HEK293 (cell line): ENCODE measurements around the gene ZKSCAN3.
A peak's percentile ranks its signal among the peaks of the same experiment; 100 is the strongest.

ENCODE experiments used
- CTCF ChIA-PET: fragments of 350-600 bp; formaldehyde crosslinking; extraction: SDS; loops from one replicate; lab custom pipeline; 2021; ENCODE audit warnings: antibody characterized with exemption; lab: Yijun Ruan, JAX
- POLR2A ChIA-PET: fragments of 300-600 bp; formaldehyde crosslinking; extraction: SDS; loops from one replicate; lab custom pipeline; 2020; ENCODE audit warnings: antibody characterized with exemption, inconsistent platforms; lab: Yijun Ruan, JAX
- H3K27ac ChIP-seq: fragments of 200-500 bp; sonication (Bioruptor generic); 2 replicates; pipeline ENCODE4 v1.5.1; 2014; ENCODE audit warnings: low read depth, low read length, control low read depth, inconsistent platforms; ENCODE audit errors: extremely low read depth
- H3K36me3 ChIP-seq, 2 experiments: fragments of 200-500 bp in 1 of 2; sonication (Bioruptor generic) in 1 of 2; 1 replicate in 1 of 2; 2 replicates in 1 of 2; pipeline ENCODE4 v1.5.1; 2014 to 2017; ENCODE audit warnings: inconsistent platforms in 2 of 2, low read length in 2 of 2; ENCODE audit not compliant: control insufficient read depth in 2 of 2, insufficient read depth in 1 of 2
- H3K4me1 ChIP-seq: fragments of 200-500 bp; sonication (Bioruptor generic); 2 replicates; pipeline ENCODE4 v1.5.1; 2014; ENCODE audit warnings: mild to moderate bottlenecking, low read length, inconsistent platforms; ENCODE audit not compliant: control insufficient read depth, insufficient read depth
- H3K4me3 ChIP-seq: 2 replicates; pipeline ENCODE4 v1.5.1; 2011; ENCODE audit warnings: low read depth, mild to moderate bottlenecking, control low read depth, low read length, moderate library complexity
- H3K9me3 ChIP-seq: fragments of 200-500 bp; sonication (Bioruptor generic); 2 replicates; pipeline ENCODE4 v1.5.1; 2014; ENCODE audit warnings: low read depth, low read length, inconsistent platforms; ENCODE audit not compliant: control insufficient read depth, insufficient read depth
- BCL11A ChIP-seq: fragments of 450-650 bp; formaldehyde crosslinking; IDR thresholded peaks from 2 replicates; pipeline ENCODE4 v1.5.1; 2016; ENCODE audit warnings: low read depth, missing biosample characterization, missing genetic modification characterization
- HOXD13 ChIP-seq: sonication (generic); formaldehyde crosslinking; IDR thresholded peaks from 2 replicates; pipeline ENCODE4 v1.8.0; 2022; ENCODE audit warnings: missing genetic modification reagents, borderline replicate concordance
- KLF1 ChIP-seq: fragments of 450-650 bp; formaldehyde crosslinking; IDR thresholded peaks from 2 replicates; pipeline ENCODE4 v1.5.1; 2016; ENCODE audit warnings: missing biosample characterization, missing genetic modification characterization
- PRDM1 ChIP-seq: fragments of 450-650 bp; formaldehyde crosslinking; IDR thresholded peaks from 2 replicates; pipeline ENCODE4; 2016; ENCODE audit warnings: missing biosample characterization, missing genetic modification characterization
- ZBTB26 ChIP-seq: fragments of 450-650 bp; formaldehyde crosslinking; optimal IDR thresholded peaks from 2 replicates; pipeline ENCODE3; 2016; ENCODE audit warnings: missing biosample characterization, mild to moderate bottlenecking, missing genetic modification characterization
- ZEB2 ChIP-seq: fragments of 450-650 bp; formaldehyde crosslinking; IDR thresholded peaks from 2 replicates; pipeline ENCODE4 v1.5.1; 2016; ENCODE audit warnings: missing biosample characterization, missing genetic modification characterization
- ZNF112 ChIP-seq: fragments of 450-650 bp; formaldehyde crosslinking; IDR thresholded peaks from 2 replicates; pipeline ENCODE4 v1.5.0; 2017; ENCODE audit warnings: missing biosample characterization, missing genetic modification characterization
- ZNF140 ChIP-seq: fragments of 450-650 bp; formaldehyde crosslinking; IDR thresholded peaks from 2 replicates; pipeline ENCODE4 v1.5.1; 2016; ENCODE audit warnings: missing biosample characterization, missing genetic modification characterization
- ZNF155 ChIP-seq: fragments of 450-650 bp; formaldehyde crosslinking; IDR thresholded peaks from 2 replicates; pipeline ENCODE4 v1.5.1; 2016; ENCODE audit warnings: missing biosample characterization, missing genetic modification characterization
- ZNF202 ChIP-seq: fragments of 450-650 bp; formaldehyde crosslinking; IDR thresholded peaks from 2 replicates; pipeline ENCODE4 v1.5.1; 2016; ENCODE audit warnings: missing biosample characterization, missing genetic modification characterization, borderline replicate concordance
- ZNF24 ChIP-seq: fragments of 450-650 bp; formaldehyde crosslinking; IDR thresholded peaks from 2 replicates; pipeline ENCODE4 v1.5.1; 2016; ENCODE audit warnings: missing biosample characterization, missing genetic modification characterization
- ZNF274 ChIP-seq, 2 experiments: fragments of 200-500 bp in 1 of 2; fragments of 450-650 bp in 1 of 2; sonication (Bioruptor generic) in 1 of 2; formaldehyde crosslinking in 1 of 2; IDR thresholded peaks; 2 replicates each; pipeline versions ENCODE4 v1.5.1 to v1.6.1; 2014 to 2016; ENCODE audit warnings: borderline replicate concordance in 1 of 2, inconsistent platforms in 1 of 2, low read length in 1 of 2, missing biosample characterization in 1 of 2, missing genetic modification characterization in 1 of 2
- ZNF394 ChIP-seq: fragments of 450-650 bp; formaldehyde crosslinking; IDR thresholded peaks from 2 replicates; pipeline ENCODE4 v1.5.1; 2016; ENCODE audit warnings: missing biosample characterization, missing genetic modification characterization, mild to moderate bottlenecking, moderate library complexity, borderline replicate concordance
- ZNF423 ChIP-seq: fragments of 450-650 bp; formaldehyde crosslinking; IDR thresholded peaks from 2 replicates; pipeline ENCODE4 v1.5.1; 2016; ENCODE audit warnings: missing biosample characterization, missing genetic modification characterization
- ZNF560 ChIP-seq: fragments of 450-650 bp; formaldehyde crosslinking; IDR thresholded peaks from 2 replicates; pipeline ENCODE4 v1.5.1; 2017; ENCODE audit warnings: missing biosample characterization, missing genetic modification characterization, borderline replicate concordance
- ZNF626 ChIP-seq: fragments of 450-650 bp; sonication (Bioruptor Pico); formaldehyde crosslinking; IDR thresholded peaks from 2 replicates; pipeline ENCODE4 v1.5.1; 2018; ENCODE audit warnings: missing biosample characterization, missing genetic modification characterization, inconsistent platforms
- ZNF645 ChIP-seq: fragments of 450-650 bp; formaldehyde crosslinking; IDR thresholded peaks from 2 replicates; pipeline ENCODE4; 2016; ENCODE audit warnings: missing biosample characterization, missing genetic modification characterization
- ZNF670 ChIP-seq: fragments of 450-650 bp; formaldehyde crosslinking; IDR thresholded peaks from 2 replicates; pipeline ENCODE4 v1.5.1; 2016; ENCODE audit warnings: missing biosample characterization, missing genetic modification characterization, low read depth
- ZNF837 ChIP-seq: fragments of 450-650 bp; formaldehyde crosslinking; IDR thresholded peaks from 2 replicates; pipeline ENCODE4 v1.5.1; 2016; ENCODE audit warnings: missing biosample characterization, missing genetic modification characterization

ZKSCAN3 gene

DNA sequence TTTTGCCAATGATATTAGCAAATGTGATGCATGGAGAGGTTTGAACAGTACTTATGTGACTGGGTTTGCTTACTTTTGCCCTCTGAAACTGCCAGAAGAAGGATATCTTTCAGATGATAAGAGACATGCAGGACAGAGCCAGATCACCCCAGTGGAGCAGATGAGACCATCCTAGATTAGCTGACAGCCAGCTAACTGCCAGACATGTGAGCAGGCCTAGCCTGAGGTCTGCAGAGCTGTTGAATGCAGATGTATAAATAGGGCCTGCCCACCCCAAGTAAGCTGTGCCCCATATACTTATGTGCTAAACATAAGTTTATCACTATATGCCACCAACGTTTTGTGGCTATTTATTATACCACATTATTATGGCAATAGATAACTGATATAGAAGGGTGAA lies 19.7 kb upstream of the ZKSCAN3 start:
- CTCF ChIA-PET = no interaction called here
- H3K9me3 ChIP-seq = no peaks in the 10 kb centered on the region
- no peak overlapping the region for H3K4me3 ChIP-seq
- peaks cover 0 to 13% of the 10 kb centered on the region in 2 experiments; a peak in 1 of 3 replicates for H3K36me3 ChIP-seq
- H3K4me1 ChIP-seq = no peaks in the 10 kb centered on the region
- POLR2A ChIA-PET = no interaction called here
- TF ChIP-seq ZEB2 (tag by site-specific recombination) (no peak), ZNF670 (tag by site-specific recombination) (no peak)
- no peak overlapping the region for H3K27ac ChIP-seq

GRCh38 chr6:28333047-28333446 lies 16.7 kb upstream of the ZKSCAN3 start:
- ChIA-PET CTCF (interaction anchor here (0.9 kb wide), 1 partner anchor 23 kb away, joined by 4 read pairs; no protein-coding TSS in a partner anchor), POLR2A (no interaction called here)
- Histone ChIP-seq H3K9me3 (no peaks in the 10 kb centered on the region), H3K27ac (no peak overlapping the region), H3K4me1 (peaks cover 4% of the 10 kb centered on the region; the same call in 1 of the 2 replicates), H3K4me3 (no peak overlapping the region), H3K36me3 (no peaks in the 10 kb centered on the region)
- no peak for TF ChIP-seq BCL11A
- TF ChIP-seq ZNF112 (tag by site-specific recombination) = no peak
- no peak for TF ChIP-seq ZNF274 (IDR thresholded peaks at IDR 0.05; ENCODE audit: low read length)
- TF ChIP-seq ZNF274 (tag by site-specific recombination; IDR thresholded peaks at IDR 0.05; ENCODE audit: borderline replicate concordance) = no peak
- no peak for TF ChIP-seq KLF1 (tag by site-specific recombination)
- TF ChIP-seq ZNF626 (tag by site-specific recombination) = no peak
- TF ChIP-seq ZNF202 (tag by site-specific recombination) = no peak
- no peak for TF ChIP-seq ZNF423 (tag by site-specific recombination)
- no peak for TF ChIP-seq ZNF645
- TF ChIP-seq HOXD13 (CRISPR knock-in tag) = no peak
- TF ChIP-seq ZNF140 (tag by site-specific recombination) = no peak
- TF ChIP-seq ZNF560 (tag by site-specific recombination) = no peak
- no peak for TF ChIP-seq ZNF24 (tag by site-specific recombination)
- TF ChIP-seq ZNF670 (tag by site-specific recombination) = no peak
- TF ChIP-seq ZNF837 (tag by site-specific recombination) = no peak
- TF ChIP-seq ZBTB26 (tag by site-specific recombination) = no peak
- TF ChIP-seq ZNF394 = no peak

- Histone ChIP-seq H3K4me1 (peaks cover 4% of the 10 kb centered on the region; the same call in 1 of the 2 replicates), H3K36me3 (no peaks in the 10 kb centered on the region), H3K4me3 (no peak overlapping the region), H3K27ac (no peak overlapping the region), H3K9me3 (no peaks in the 10 kb centered on the region)
- ChIA-PET POLR2A (interaction anchor here (1.0 kb wide), 1 partner anchor 66 kb away, joined by 5 read pairs; the partner anchor contains the start of gene ZSCAN26), CTCF (no interaction called here)
- TF ChIP-seq PRDM1 (peak; percentile 83), ZNF155 (no peak)
Measured at GRCh38 chr6:28333599-28334018, 16.1 kb upstream of the ZKSCAN3 start.
